NCI-H748 (cell line): Measurements from ENCODE around the gene MAST2.

ENCODE experiments used
- DNase-seq: peaks from one replicate; lab custom pipeline; 2025; ENCODE audit not compliant: unreplicated experiment; lab: John Stamatoyannopoulos, UW

MAST2 gene

GRCh38 chr1:45974541-45975269 is 171.3 kb downstream of the MAST2 start:
- peak; percentile 78 for DNase-seq

DNA sequence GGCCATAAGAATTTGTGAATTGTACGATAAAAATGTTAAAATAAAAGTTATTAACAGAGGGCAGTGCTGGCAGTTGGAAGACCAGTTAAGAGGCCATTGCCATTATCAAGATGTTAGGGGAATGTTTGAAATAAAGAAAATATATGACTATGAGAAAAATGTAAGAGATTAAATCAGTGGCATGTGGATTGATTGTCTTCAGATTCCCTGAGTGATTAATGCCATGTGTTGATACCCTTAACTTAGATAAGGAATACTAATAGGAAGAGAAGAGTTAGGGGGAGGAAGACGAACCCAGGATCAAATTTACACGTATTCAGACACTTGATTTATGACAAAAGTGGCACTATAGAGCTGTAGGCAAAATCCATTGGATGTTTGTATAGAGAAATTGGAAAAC is 173.2 kb downstream of the MAST2 start:
- peak; percentile 9 for DNase-seq

- peak; percentile 99 for DNase-seq
These were observed 175.8 kb downstream of the MAST2 start for GRCh38 chr1:45979074-45979777.

- DNase-seq = peak; percentile 97
These were observed 176.4 kb downstream of the MAST2 start for GRCh38 chr1:45979778-45980176.

DNA sequence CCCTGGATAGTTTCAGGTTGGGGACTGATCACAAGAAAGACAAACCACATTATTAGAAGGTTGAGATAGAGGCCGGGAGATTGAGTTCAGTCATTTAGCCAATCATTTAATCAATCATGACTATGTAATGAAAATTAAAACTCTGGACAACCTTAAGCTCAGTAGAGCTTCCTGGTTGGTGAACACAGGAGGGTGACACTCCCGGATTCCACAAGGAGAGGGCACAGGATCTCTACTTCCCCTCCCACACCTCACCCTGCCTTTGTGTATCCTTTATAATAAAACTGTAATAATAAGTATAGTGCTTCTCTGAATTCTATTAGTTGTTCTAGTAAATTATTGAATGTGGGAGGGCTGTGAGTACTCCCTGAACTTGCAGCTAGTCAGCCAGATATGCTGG is 178.9 kb downstream of the MAST2 start:
- no peak for DNase-seq

- no peak for DNase-seq
These were observed 180.6 kb downstream of the MAST2 start for GRCh38 chr1:45983967-45984366.

- DNase-seq = no peak
These were observed 183.8 kb downstream of the MAST2 start for GRCh38 chr1:45987204-45987603.

DNA sequence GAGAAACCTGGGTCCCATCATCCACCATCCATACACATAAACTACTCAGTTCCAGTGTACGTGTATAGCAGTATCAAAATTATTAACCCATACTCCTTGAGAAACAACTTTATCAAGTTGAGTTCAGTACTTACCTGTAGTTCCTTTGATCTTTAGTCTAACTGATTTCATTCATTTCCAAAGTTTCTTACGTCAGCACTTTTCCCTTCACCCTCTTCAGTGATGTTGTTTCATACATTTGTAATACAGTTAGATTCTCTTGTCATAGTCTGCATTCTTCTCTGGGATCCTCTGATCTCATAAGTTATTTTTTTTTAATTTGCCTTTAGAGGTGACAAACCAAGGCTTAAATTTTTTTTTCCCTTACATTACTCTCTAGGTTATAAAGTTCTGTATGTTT is 185.8 kb downstream of the MAST2 start:
- no peak for DNase-seq

- no peak for DNase-seq
These were observed 191.0 kb downstream of the MAST2 start for GRCh38 chr1:45994423-45994822.

GRCh38 chr1:45995298-45995697 is 191.9 kb downstream of the MAST2 start:
- DNase-seq = no peak

- no peak for DNase-seq
These were observed 194.7 kb downstream of the MAST2 start for GRCh38 chr1:45998020-45998617.

- no peak for DNase-seq
These were observed 196.1 kb downstream of the MAST2 start for GRCh38 chr1:45999507-45999906.

- DNase-seq = no peak
These were observed 197.8 kb downstream of the MAST2 start for GRCh38 chr1:46001081-46001785.

- DNase-seq = no peak
These were observed 199.2 kb downstream of the MAST2 start for GRCh38 chr1:46002551-46003150.

GRCh38 chr1:46003315-46003714 is 199.9 kb downstream of the MAST2 start:
- no peak for DNase-seq

GRCh38 chr1:46004492-46004891 is 201.1 kb downstream of the MAST2 start:
- no peak for DNase-seq

- no peak for DNase-seq
These were observed 202.2 kb downstream of the MAST2 start for GRCh38 chr1:46005594-46005993.

DNA sequence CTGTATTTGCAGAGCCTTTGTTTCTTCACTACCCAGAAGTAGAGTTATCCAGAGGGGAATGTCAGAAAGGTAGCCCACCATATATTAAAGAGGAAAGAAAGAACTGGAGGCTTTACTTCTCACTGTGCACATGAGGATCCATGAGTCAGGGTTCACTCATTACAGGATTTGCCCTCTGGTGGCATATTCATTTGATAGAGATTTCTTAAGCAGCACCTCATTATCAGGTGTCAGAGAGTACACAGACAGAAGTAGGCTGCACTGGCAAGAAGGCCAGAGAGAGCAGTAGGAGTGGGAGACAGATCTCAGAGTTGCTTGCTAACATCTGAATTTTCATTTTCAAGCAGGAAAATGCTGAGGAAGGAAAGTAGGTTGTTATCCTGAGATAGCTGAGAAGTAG is 205.2 kb downstream of the MAST2 start:
- DNase-seq = no peak

DNA sequence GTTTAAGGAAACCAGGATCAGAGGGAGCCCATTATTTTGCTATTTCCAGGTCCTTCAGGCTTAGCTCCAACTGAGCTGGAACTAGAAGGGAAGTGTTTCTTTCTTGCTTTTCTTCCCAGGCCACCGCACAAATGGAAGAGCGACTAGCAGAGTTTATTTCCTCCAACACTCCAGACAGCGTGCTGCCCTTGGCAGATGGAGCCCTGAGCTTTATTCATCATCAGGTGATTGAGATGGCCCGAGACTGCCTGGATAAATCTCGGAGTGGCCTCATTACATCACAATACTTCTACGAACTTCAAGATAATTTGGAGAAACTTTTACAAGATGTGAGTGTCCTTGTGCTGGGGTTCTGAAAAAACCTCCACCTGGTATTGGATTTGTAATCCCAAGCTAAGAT is 207.2 kb downstream of the MAST2 start:
- DNase-seq = no peak

- no peak for DNase-seq
These were observed 207.8 kb downstream of the MAST2 start for GRCh38 chr1:46011121-46011695.

DNA sequence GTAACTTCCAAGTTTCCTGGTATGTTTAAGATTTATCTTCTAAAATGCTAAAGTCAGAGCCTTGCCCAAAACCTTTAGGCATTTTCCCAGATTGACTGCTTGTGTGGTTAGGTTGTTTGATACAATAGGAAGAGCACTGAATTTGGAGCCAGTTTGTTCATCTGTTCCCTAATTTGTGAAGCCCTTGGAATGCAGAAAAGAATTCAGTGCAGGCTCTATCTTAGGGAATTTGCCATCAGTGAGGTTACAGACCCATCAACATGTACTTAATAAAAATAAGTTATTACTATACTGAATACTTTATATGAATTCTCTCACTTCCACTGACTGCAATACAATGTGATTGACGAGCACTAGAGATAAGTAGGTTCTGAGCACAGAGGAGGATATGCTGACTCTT is 208.8 kb downstream of the MAST2 start:
- no peak for DNase-seq
